GM21526 (cell line): ENCODE results near the gene UHRF2.

ENCODE experiments used
- ATAC-seq: cut with Tn5 transposase; IDR thresholded peaks from one replicate; pipeline ENCODE4 v1.9.1; 2021; ENCODE audit warnings: moderate library complexity; ENCODE audit not compliant: unreplicated experiment, low FRiP score

UHRF2 gene

GRCh38 chr9:6553866-6554265, 140.9 kb downstream of the UHRF2 start:
- ATAC-seq = no peak
